ENCODE measurements around the gene BEX1. TPM values are rescaled to one million over a fixed set of nuclear protein-coding genes. Genes with fewer than 3 reads are reported as not detected.

The BEX1 gene
- total RNA-seq, 1 experiment from 2014 or later = not detected

- Histone ChIP-seq H3K27me3 (ENCODE audit: low read length) (no peaks in the 10 kb centered on the region), H3K9ac (ENCODE audit: low read length) (no peak overlapping the region), H3K79me2 (ENCODE audit: low read length) (no peaks in the 10 kb centered on the region), H3K4me3 (ENCODE audit: low read length) (no peak overlapping the region), H3K9me2 (replicated peaks; ENCODE audit: insufficient read depth, low read length) (no peaks in the 10 kb centered on the region), H3K4me1 (ENCODE audit: low read length) (no peaks in the 10 kb centered on the region), H3K27ac (ENCODE audit: low read length) (no peak overlapping the region), H4K20me1 (ENCODE audit: insufficient read depth, low read depth, low read length) (no peaks in the 10 kb centered on the region), H3K9me3 (ENCODE audit: low read length) (no peaks in the 10 kb centered on the region), H2AFZ (ENCODE audit: low read length) (no peak overlapping the region), H3K36me3 (ENCODE audit: insufficient read depth, low read length) (no peaks in the 10 kb centered on the region), H3K4me2 (ENCODE audit: low read depth, low read length, poor library complexity, severe bottlenecking) (no peak overlapping the region)
- no peak for DNase-seq
These were observed 35.7 kb upstream of the BEX1 start for GRCh38 chrX:103099691-103100090.

- Histone ChIP-seq H3K79me2 (ENCODE audit: low read length) (no peaks in the 10 kb centered on the region), H4K20me1 (ENCODE audit: insufficient read depth, low read depth, low read length) (no peaks in the 10 kb centered on the region), H3K4me3 (ENCODE audit: low read length) (no peak overlapping the region), H3K9me3 (ENCODE audit: low read length) (no peaks in the 10 kb centered on the region), H2AFZ (ENCODE audit: low read length) (no peak overlapping the region), H3K4me2 (ENCODE audit: low read depth, low read length, poor library complexity, severe bottlenecking) (no peak overlapping the region), H3K9me2 (replicated peaks; ENCODE audit: insufficient read depth, low read length) (no peaks in the 10 kb centered on the region), H3K27me3 (ENCODE audit: low read length) (no peaks in the 10 kb centered on the region), H3K36me3 (ENCODE audit: insufficient read depth, low read length) (no peaks in the 10 kb centered on the region), H3K4me1 (ENCODE audit: low read length) (no peaks in the 10 kb centered on the region), H3K9ac (ENCODE audit: low read length) (no peak overlapping the region), H3K27ac (ENCODE audit: low read length) (no peak overlapping the region)
- no peak for DNase-seq
These were observed 34.5 kb upstream of the BEX1 start for GRCh38 chrX:103098488-103098887.

GRCh38 chrX:103092942-103093341 is 29.0 kb upstream of the BEX1 start, which contains the start of gene NXF3:
NXF3 (minus strand) TSS chrX:103093143; CDS start chrX:103093023, 120 bp downstream.
- Histone ChIP-seq H3K4me2 (ENCODE audit: low read depth, low read length, poor library complexity, severe bottlenecking) (no peak within 1 kb of the TSS), H3K36me3 (ENCODE audit: insufficient read depth, low read length) (no peaks in the 10 kb centered on the region), H3K9ac (ENCODE audit: low read length) (no peak within 1 kb of the TSS), H4K20me1 (ENCODE audit: insufficient read depth, low read depth, low read length) (no peaks in the 10 kb centered on the region), H3K27ac (ENCODE audit: low read length) (no peak within 1 kb of the TSS), H2AFZ (ENCODE audit: low read length) (no peak within 1 kb of the TSS), H3K4me1 (ENCODE audit: low read length) (no peaks in the 10 kb centered on the region), H3K9me2 (replicated peaks; ENCODE audit: insufficient read depth, low read length) (no peaks in the 10 kb centered on the region), H3K79me2 (ENCODE audit: low read length) (no peaks in the 10 kb centered on the region), H3K9me3 (ENCODE audit: low read length) (no peaks in the 10 kb centered on the region), H3K4me3 (ENCODE audit: low read length) (no peak within 1 kb of the TSS), H3K27me3 (ENCODE audit: low read length) (no peaks in the 10 kb centered on the region)
- no peak for DNase-seq

GRCh38 chrX:103081051-103081450 is 17.1 kb upstream of the BEX1 start:
- DNase-seq = no peak

GRCh38 chrX:103073467-103073866 is 9.5 kb upstream of the BEX1 start:
- H3K9me2 ChIP-seq (replicated peaks; ENCODE audit: insufficient read depth, low read length) = no peaks in the 10 kb centered on the region
- no peak overlapping the region for H2AFZ ChIP-seq (ENCODE audit: low read length)
- no peak overlapping the region for H3K4me2 ChIP-seq (ENCODE audit: low read depth, low read length, poor library complexity, severe bottlenecking)
- H3K4me1 ChIP-seq (ENCODE audit: low read length) = no peaks in the 10 kb centered on the region
- H4K20me1 ChIP-seq (ENCODE audit: insufficient read depth, low read depth, low read length) = no peaks in the 10 kb centered on the region
- DNase-seq = no peak
- no peak overlapping the region for H3K9ac ChIP-seq (ENCODE audit: low read length)
- H3K4me3 ChIP-seq (ENCODE audit: low read length) = no peak overlapping the region
- H3K9me3 ChIP-seq (ENCODE audit: low read length) = no peaks in the 10 kb centered on the region
- no peaks in the 10 kb centered on the region for H3K36me3 ChIP-seq (ENCODE audit: insufficient read depth, low read length)
- no peaks in the 10 kb centered on the region for H3K27me3 ChIP-seq (ENCODE audit: low read length)
- H3K79me2 ChIP-seq (ENCODE audit: low read length) = no peaks in the 10 kb centered on the region
- H3K27ac ChIP-seq (ENCODE audit: low read length) = no peak overlapping the region

More at GRCh38 chrX:103081051-103081450, 17.1 kb upstream of the BEX1 start:
- H3K9me3 ChIP-seq (ENCODE audit: low read length) = no peaks in the 10 kb centered on the region
- H4K20me1 ChIP-seq (ENCODE audit: insufficient read depth, low read depth, low read length) = no peaks in the 10 kb centered on the region
- no peaks in the 10 kb centered on the region for H3K27me3 ChIP-seq (ENCODE audit: low read length)
- H3K4me2 ChIP-seq (ENCODE audit: low read depth, low read length, poor library complexity, severe bottlenecking) = no peak overlapping the region
- no peaks in the 10 kb centered on the region for H3K4me1 ChIP-seq (ENCODE audit: low read length)
- no peaks in the 10 kb centered on the region for H3K79me2 ChIP-seq (ENCODE audit: low read length)
- no peak overlapping the region for H3K27ac ChIP-seq (ENCODE audit: low read length)
- no peaks in the 10 kb centered on the region for H3K9me2 ChIP-seq (replicated peaks; ENCODE audit: insufficient read depth, low read length)
- H3K4me3 ChIP-seq (ENCODE audit: low read length) = no peak overlapping the region
- no peaks in the 10 kb centered on the region for H3K36me3 ChIP-seq (ENCODE audit: insufficient read depth, low read length)
- no peak overlapping the region for H2AFZ ChIP-seq (ENCODE audit: low read length)
- H3K9ac ChIP-seq (ENCODE audit: low read length) = no peak overlapping the region

GRCh38 chrX:103066606-103067005 is 2.6 kb upstream of the BEX1 start:
- no peaks in the 10 kb centered on the region for H3K27me3 ChIP-seq (ENCODE audit: low read length)
- no peaks in the 10 kb centered on the region for H3K79me2 ChIP-seq (ENCODE audit: low read length)
- H4K20me1 ChIP-seq (ENCODE audit: insufficient read depth, low read depth, low read length) = no peaks in the 10 kb centered on the region
- H3K4me2 ChIP-seq (ENCODE audit: low read depth, low read length, poor library complexity, severe bottlenecking) = no peak overlapping the region
- H3K9ac ChIP-seq (ENCODE audit: low read length) = no peak overlapping the region
- no peaks in the 10 kb centered on the region for H3K4me1 ChIP-seq (ENCODE audit: low read length)
- no peaks in the 10 kb centered on the region for H3K9me2 ChIP-seq (replicated peaks; ENCODE audit: insufficient read depth, low read length)
- H3K4me3 ChIP-seq (ENCODE audit: low read length) = no peak overlapping the region
- no peaks in the 10 kb centered on the region for H3K9me3 ChIP-seq (ENCODE audit: low read length)
- no peaks in the 10 kb centered on the region for H3K36me3 ChIP-seq (ENCODE audit: insufficient read depth, low read length)
- DNase-seq = no peak
- no peak overlapping the region for H3K27ac ChIP-seq (ENCODE audit: low read length)
- no peak overlapping the region for H2AFZ ChIP-seq (ENCODE audit: low read length)

- no peaks in the 10 kb centered on the region for H3K9me3 ChIP-seq (ENCODE audit: low read length)
- DNase-seq = no peak
- no peaks in the 10 kb centered on the region for H4K20me1 ChIP-seq (ENCODE audit: insufficient read depth, low read depth, low read length)
- no peaks in the 10 kb centered on the region for H3K9me2 ChIP-seq (replicated peaks; ENCODE audit: insufficient read depth, low read length)
- no peak overlapping the region for H3K4me2 ChIP-seq (ENCODE audit: low read depth, low read length, poor library complexity, severe bottlenecking)
- no peak overlapping the region for H3K4me3 ChIP-seq (ENCODE audit: low read length)
- no peaks in the 10 kb centered on the region for H3K36me3 ChIP-seq (ENCODE audit: insufficient read depth, low read length)
- H3K9ac ChIP-seq (ENCODE audit: low read length) = no peak overlapping the region
- no peak overlapping the region for H3K27ac ChIP-seq (ENCODE audit: low read length)
- H3K4me1 ChIP-seq (ENCODE audit: low read length) = no peaks in the 10 kb centered on the region
- no peaks in the 10 kb centered on the region for H3K79me2 ChIP-seq (ENCODE audit: low read length)
- no peak overlapping the region for H2AFZ ChIP-seq (ENCODE audit: low read length)
- no peaks in the 10 kb centered on the region for H3K27me3 ChIP-seq (ENCODE audit: low read length)
These were observed 653 bp downstream of the BEX1 start for GRCh38 chrX:103063191-103063845.

GRCh38 chrX:103061486-103061885 is 2.5 kb downstream of the BEX1 start:
- Histone ChIP-seq H3K4me1 (ENCODE audit: low read length) (no peaks in the 10 kb centered on the region), H3K9me2 (replicated peaks; ENCODE audit: insufficient read depth, low read length) (no peaks in the 10 kb centered on the region), H3K4me2 (ENCODE audit: low read depth, low read length, poor library complexity, severe bottlenecking) (no peak overlapping the region), H3K27ac (ENCODE audit: low read length) (no peak overlapping the region), H4K20me1 (ENCODE audit: insufficient read depth, low read depth, low read length) (no peaks in the 10 kb centered on the region), H3K36me3 (ENCODE audit: insufficient read depth, low read length) (no peaks in the 10 kb centered on the region), H3K27me3 (ENCODE audit: low read length) (no peaks in the 10 kb centered on the region), H3K9ac (ENCODE audit: low read length) (no peak overlapping the region), H3K79me2 (ENCODE audit: low read length) (no peaks in the 10 kb centered on the region), H3K9me3 (ENCODE audit: low read length) (no peaks in the 10 kb centered on the region), H3K4me3 (ENCODE audit: low read length) (no peak overlapping the region), H2AFZ (ENCODE audit: low read length) (no peak overlapping the region)
- no peak for DNase-seq

Data from Karpas-422 (cell line).